Astrocyte of the cerebellum (primary cell): ENCODE data around the gene MAVS.

Source experiments
- DNase-seq: peaks from one replicate; pipeline ENCODE4 v3.0.0-alpha.2; 2011; ENCODE audit warnings: low read depth
- H3K4me3 ChIP-seq: 2 replicates; pipeline ENCODE4 v1.5.1; 2011; ENCODE audit warnings: mild to moderate bottlenecking, low read depth, low read length, moderate library complexity
- in situ Hi-C: cut with HindIII; loops from 2 replicates; pipeline ENCODE4 v1.10.0; 2017; ENCODE audit warnings: low sequenced_read_pairs
- TF ChIP-seq, protein P1 (sequence below): IDR thresholded peaks from 2 replicates; pipeline ENCODE4 v1.5.1; 2012; ENCODE audit warnings: low read length, low read depth, moderate library complexity, mild to moderate bottlenecking; ENCODE audit errors: missing control alignments

The MAVS gene

DNA sequence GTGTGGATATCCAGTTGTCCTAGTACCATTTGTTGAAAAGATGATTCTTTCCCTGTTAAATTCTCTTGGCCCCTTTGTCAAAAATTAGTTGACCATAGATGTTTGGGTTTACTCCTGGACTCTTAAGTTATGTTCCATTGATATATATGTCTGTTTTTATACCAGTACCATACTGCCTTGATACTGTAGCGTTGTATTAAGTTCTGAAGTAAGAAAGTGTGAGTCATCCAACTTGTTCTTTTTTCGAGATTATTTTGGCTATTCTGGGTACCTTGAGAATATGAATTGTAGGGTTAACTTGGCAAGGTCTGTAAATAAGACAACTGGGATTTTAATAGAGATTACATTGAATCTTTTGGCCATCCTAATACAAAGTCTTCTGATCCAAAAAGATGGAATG lies 69.1 kb downstream of the MAVS start:
- TF ChIP-seq, protein P1, sequence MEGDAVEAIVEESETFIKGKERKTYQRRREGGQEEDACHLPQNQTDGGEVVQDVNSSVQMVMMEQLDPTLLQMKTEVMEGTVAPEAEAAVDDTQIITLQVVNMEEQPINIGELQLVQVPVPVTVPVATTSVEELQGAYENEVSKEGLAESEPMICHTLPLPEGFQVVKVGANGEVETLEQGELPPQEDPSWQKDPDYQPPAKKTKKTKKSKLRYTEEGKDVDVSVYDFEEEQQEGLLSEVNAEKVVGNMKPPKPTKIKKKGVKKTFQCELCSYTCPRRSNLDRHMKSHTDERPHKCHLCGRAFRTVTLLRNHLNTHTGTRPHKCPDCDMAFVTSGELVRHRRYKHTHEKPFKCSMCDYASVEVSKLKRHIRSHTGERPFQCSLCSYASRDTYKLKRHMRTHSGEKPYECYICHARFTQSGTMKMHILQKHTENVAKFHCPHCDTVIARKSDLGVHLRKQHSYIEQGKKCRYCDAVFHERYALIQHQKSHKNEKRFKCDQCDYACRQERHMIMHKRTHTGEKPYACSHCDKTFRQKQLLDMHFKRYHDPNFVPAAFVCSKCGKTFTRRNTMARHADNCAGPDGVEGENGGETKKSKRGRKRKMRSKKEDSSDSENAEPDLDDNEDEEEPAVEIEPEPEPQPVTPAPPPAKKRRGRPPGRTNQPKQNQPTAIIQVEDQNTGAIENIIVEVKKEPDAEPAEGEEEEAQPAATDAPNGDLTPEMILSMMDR = no peak
- no peak for DNase-seq
- no peak overlapping the region for H3K4me3 ChIP-seq
- in situ Hi-C loops = no loop called here

- H3K4me3 ChIP-seq = no peak overlapping the region
- DNase-seq = no peak
- in situ Hi-C loops = no loop called here
- TF ChIP-seq, protein P1 = no peak
These were observed 69.7 kb downstream of the MAVS start for GRCh38 chr20:3916364-3916763.

DNA sequence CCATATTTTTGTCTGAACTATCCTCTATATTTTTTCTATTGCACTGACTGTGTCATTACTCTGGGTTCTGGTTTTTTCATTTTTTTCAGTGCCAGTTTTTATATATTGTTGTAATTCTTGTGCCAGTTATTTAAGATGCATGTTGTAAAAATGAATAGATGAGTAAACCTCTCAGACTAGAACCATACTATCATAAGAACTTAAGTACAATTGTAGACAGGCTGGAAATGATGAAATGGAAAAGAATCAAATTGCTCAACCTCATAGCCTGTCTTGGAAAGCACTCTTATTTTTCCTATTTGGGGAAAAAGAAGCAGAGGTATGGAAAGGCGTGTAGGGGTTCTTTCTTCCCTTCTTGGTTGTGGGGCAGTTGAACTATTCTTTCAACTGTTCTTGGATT lies 72.7 kb downstream of the MAVS start:
- H3K4me3 ChIP-seq = no peak overlapping the region
- no peak for DNase-seq
- in situ Hi-C loops = no loop called here
- TF ChIP-seq, protein P1 = no peak

GRCh38 chr20:3922223-3922982 lies 75.8 kb downstream of the MAVS start:
- in situ Hi-C loops = no loop called here
- H3K4me3 ChIP-seq = no peak overlapping the region
- DNase-seq = no peak
- TF ChIP-seq, protein P1 = no peak

DNA sequence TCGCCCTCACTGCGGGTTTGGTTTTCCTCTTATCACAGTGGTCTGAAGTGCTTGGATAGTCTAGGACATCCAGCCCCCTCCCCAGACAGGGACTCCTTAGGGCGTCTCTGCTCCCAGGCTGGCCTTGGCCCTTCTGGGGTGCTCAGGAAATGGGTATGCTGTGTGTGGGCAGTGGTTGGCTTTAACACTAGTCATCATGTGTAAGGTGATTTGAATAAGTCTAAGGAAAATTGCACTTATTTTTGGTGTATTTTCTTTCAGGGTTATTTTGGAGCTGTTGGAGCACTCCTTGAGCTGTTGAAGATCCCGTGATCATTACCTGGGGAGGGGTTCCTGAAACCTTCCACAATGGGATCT lies 76.3 kb downstream of the MAVS start:
- DNase-seq = no peak
- in situ Hi-C loops = no loop called here
- TF ChIP-seq, protein P1 = no peak
- H3K4me3 ChIP-seq = no peak overlapping the region

DNA sequence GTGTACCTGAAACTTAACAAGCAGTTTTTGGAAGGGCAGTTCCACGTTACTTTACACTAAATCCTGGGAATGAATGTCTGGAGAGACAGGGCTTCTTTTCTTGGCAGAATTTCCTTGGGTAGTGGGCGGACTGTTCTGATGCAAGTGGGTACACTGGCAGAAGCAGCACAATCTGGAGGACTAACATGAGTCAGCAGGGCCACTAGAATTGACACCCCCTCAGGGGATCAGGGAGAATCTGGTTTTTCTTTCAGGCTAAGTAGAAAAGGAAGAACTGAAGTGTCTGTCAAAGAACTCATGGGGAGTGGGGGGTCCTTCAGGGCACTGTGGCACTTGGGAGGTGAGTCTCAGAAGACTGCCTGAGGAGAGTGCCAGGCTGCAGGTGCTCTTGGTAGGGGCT lies 77.2 kb downstream of the MAVS start:
- no peak for DNase-seq
- no peak overlapping the region for H3K4me3 ChIP-seq
- in situ Hi-C loops = no loop called here
- TF ChIP-seq, protein P1 = no peak
